IMR-90 (cell line): ENCODE data around the gene APC2. TPM values are rescaled to one million over a fixed set of nuclear protein-coding genes. Genes with fewer than 3 reads are reported as not detected.

Source experiments
- ATAC-seq: fragments of 200-7000 bp; cut with Tn5 transposase; 2 replicates; pipeline ENCODE4 v1.9.1; 2020; ENCODE audit warnings: low read depth, mild to moderate bottlenecking, moderate library complexity
- BruUV-seq: library from RNA; stranded (reverse); fragments of 400-500 nt; replicated peaks from 2 replicates; lab custom pipeline; 2021; lab: Mats Ljungman, UMichigan
- CTCF ChIA-PET: fragments of 300-600 bp; formaldehyde crosslinking; extraction: SDS; loops from one replicate; lab custom pipeline; 2021; ENCODE audit warnings: antibody characterized with exemption; lab: Yijun Ruan, JAX
- POLR2A ChIA-PET: fragments of 300-600 bp; sonication (Branson Sonifier 250); formaldehyde crosslinking; loops from one replicate; lab custom pipeline; 2022; ENCODE audit warnings: antibody characterized with exemption; ENCODE audit not compliant: unreplicated experiment; lab: Charles Lee
- DNase-seq: peaks from one replicate; pipeline ENCODE4 v3.0.0; 2013
- H2AFZ ChIP-seq: replicated peaks from 2 replicates; pipeline ENCODE3; 2013; ENCODE audit warnings: low read length, mild to moderate bottlenecking; ENCODE audit not compliant: poor library complexity
- H2AK5ac ChIP-seq: 2 replicates; pipeline ENCODE4 v1.6.1; 2013; ENCODE audit warnings: low read depth, low read length, inconsistent platforms
- H2AK9ac ChIP-seq: replicated peaks from 2 replicates; pipeline ENCODE3; 2013; ENCODE audit warnings: mild to moderate bottlenecking, low read depth, low read length, moderate library complexity; ENCODE audit not compliant: poor library complexity
- H2BK120ac ChIP-seq: 2 replicates; pipeline ENCODE4 v1.6.1; 2013; ENCODE audit warnings: low read depth, low read length, inconsistent platforms
- H2BK15ac ChIP-seq: 3 replicates; pipeline ENCODE4 v1.6.1; 2013; ENCODE audit warnings: low read depth, low read length, inconsistent platforms
- H2BK20ac ChIP-seq: 2 replicates; pipeline ENCODE4 v1.6.1; 2013; ENCODE audit warnings: low read depth, mild to moderate bottlenecking, inconsistent platforms, low read length, moderate library complexity
- H2BK5ac ChIP-seq: 2 replicates; pipeline ENCODE4 v1.6.1; 2013; ENCODE audit warnings: mild to moderate bottlenecking, low read depth, low read length, inconsistent platforms; ENCODE audit not compliant: poor library complexity, severe bottlenecking
- H3K14ac ChIP-seq: replicated peaks from 2 replicates; pipeline ENCODE4 v1.6.1; 2013; ENCODE audit warnings: low read depth, low read length, inconsistent platforms
- H3K18ac ChIP-seq: 2 replicates; pipeline ENCODE4 v1.6.1; 2013; ENCODE audit warnings: low read depth, low read length, control low read depth
- H3K23ac ChIP-seq: 2 replicates; pipeline ENCODE4 v1.6.1; 2013; ENCODE audit warnings: low read depth, low read length, inconsistent platforms
- H3K27ac ChIP-seq: 2 replicates; pipeline ENCODE4 v1.5.1; 2013; ENCODE audit warnings: mild to moderate bottlenecking, control low read depth, low read length; ENCODE audit not compliant: insufficient read depth
- H3K27me3 ChIP-seq: 2 replicates; pipeline ENCODE4 v1.6.1; 2013; ENCODE audit warnings: low read length; ENCODE audit not compliant: control insufficient read depth, insufficient read depth
- H3K36me3 ChIP-seq: 2 replicates; pipeline ENCODE4 v1.6.1; 2013; ENCODE audit warnings: low read length, mixed read lengths; ENCODE audit not compliant: control insufficient read depth, insufficient read depth
- H3K4ac ChIP-seq: 2 replicates; pipeline ENCODE4 v1.6.1; 2013; ENCODE audit warnings: low read depth, low read length, inconsistent platforms
- H3K4me1 ChIP-seq: 2 replicates; pipeline ENCODE4 v1.6.1; 2013; ENCODE audit warnings: low read length, mixed read lengths; ENCODE audit not compliant: control insufficient read depth, insufficient read depth
- H3K4me2 ChIP-seq: 2 replicates; pipeline ENCODE4 v1.6.1; 2013; ENCODE audit warnings: low read depth, mild to moderate bottlenecking, control low read depth, low read length, moderate library complexity
- H3K4me3 ChIP-seq: 2 replicates; pipeline ENCODE4 v1.5.1; 2013; ENCODE audit warnings: low read depth, mild to moderate bottlenecking, control low read depth, low read length, moderate library complexity; ENCODE audit not compliant: insufficient read depth
- H3K56ac ChIP-seq: 2 replicates; pipeline ENCODE4 v1.6.1; 2013; ENCODE audit warnings: low read length, inconsistent platforms; ENCODE audit not compliant: insufficient read depth; ENCODE audit errors: extremely low read depth
- H3K79me1 ChIP-seq, 2 experiments: 2 replicates each; pipeline ENCODE4 v1.6.1; 2013; ENCODE audit warnings: low read length in 2 of 2, inconsistent platforms in 1 of 2, low read depth in 1 of 2
- H3K9ac ChIP-seq: 2 replicates; pipeline ENCODE4 v1.6.1; 2013; ENCODE audit warnings: low read depth, low read length, control low read depth
- H3K9me1 ChIP-seq: 2 replicates; pipeline ENCODE4 v1.6.1; 2013; ENCODE audit warnings: low read length, inconsistent platforms; ENCODE audit not compliant: insufficient read depth
- H3K9me3 ChIP-seq: 2 replicates; pipeline ENCODE4 v1.6.1; 2013; ENCODE audit warnings: low read length; ENCODE audit not compliant: control insufficient read depth, insufficient read depth
- H4K20me1 ChIP-seq: 2 replicates; pipeline ENCODE4 v1.6.1; 2013; ENCODE audit warnings: low read length, inconsistent platforms; ENCODE audit not compliant: insufficient read depth
- H4K5ac ChIP-seq: 2 replicates; pipeline ENCODE4 v1.6.1; 2013; ENCODE audit warnings: mild to moderate bottlenecking, low read depth, low read length, control low read depth
- H4K8ac ChIP-seq, 2 experiments: 2 replicates each; pipeline ENCODE4 v1.6.1; 2013; ENCODE audit warnings: low read depth in 2 of 2, low read length in 2 of 2, control low read depth in 1 of 2, inconsistent platforms in 1 of 2
- H4K91ac ChIP-seq: 2 replicates; pipeline ENCODE4 v1.6.1; 2013; ENCODE audit warnings: low read depth, low read length, inconsistent platforms; ENCODE audit not compliant: insufficient read depth
- BHLHE40 ChIP-seq: fragments of 150-350 bp; IDR thresholded peaks from 2 replicates; pipeline ENCODE4 v1.6.1; 2016; ENCODE audit warnings: mild to moderate bottlenecking, low read depth, low read length
- CEBPB ChIP-seq: IDR thresholded peaks from 2 replicates; pipeline ENCODE4 v1.6.1; 2012; ENCODE audit warnings: low read depth, low read length, improper control_type of control experiment
- CHD1 ChIP-seq: IDR thresholded peaks from 2 replicates; pipeline ENCODE4 v1.6.1; 2012; ENCODE audit warnings: low read depth, low read length, improper control_type of control experiment
- ELK1 ChIP-seq: fragments of 150-350 bp; IDR thresholded peaks from 2 replicates; pipeline ENCODE4 v1.6.1; 2016; ENCODE audit warnings: low read depth, mild to moderate bottlenecking, low read length, moderate library complexity, borderline replicate concordance
- FOS ChIP-seq: fragments of 150-350 bp; IDR thresholded peaks from 2 replicates; pipeline ENCODE4 v1.6.1; 2016; ENCODE audit warnings: low read depth, low read length
- MAFK ChIP-seq: IDR thresholded peaks from 2 replicates; pipeline ENCODE4 v1.6.1; 2012; ENCODE audit warnings: low read depth, low read length, improper control_type of control experiment
- MAZ ChIP-seq: IDR thresholded peaks from 2 replicates; pipeline ENCODE4 v1.6.1; 2012; ENCODE audit warnings: low read depth, mild to moderate bottlenecking, low read length, improper control_type of control experiment, moderate library complexity, borderline replicate concordance
- NFE2L2 ChIP-seq: fragments of 150-350 bp; IDR thresholded peaks from 2 replicates; pipeline ENCODE4 v1.6.1; 2016; ENCODE audit warnings: low read depth, mild to moderate bottlenecking, low read length
- POLR2A ChIP-seq: IDR thresholded peaks from 2 replicates; pipeline ENCODE4 v1.6.1; 2012; ENCODE audit warnings: mild to moderate bottlenecking, low read depth, low read length
- RAD21 ChIP-seq: IDR thresholded peaks from 2 replicates; pipeline ENCODE4 v1.6.1; 2012; ENCODE audit warnings: low read length, improper control_type of control experiment
- RCOR1 ChIP-seq: IDR thresholded peaks from 2 replicates; pipeline ENCODE4 v1.6.1; 2012; ENCODE audit warnings: mild to moderate bottlenecking, low read length, improper control_type of control experiment; ENCODE audit not compliant: insufficient replicate concordance
- RFX5 ChIP-seq: IDR thresholded peaks from 2 replicates; pipeline ENCODE4 v1.8.0; 2012; ENCODE audit warnings: low read depth, mild to moderate bottlenecking, low read length, moderate library complexity
- SMC3 ChIP-seq: fragments of 150-350 bp; IDR thresholded peaks from 2 replicates; pipeline ENCODE4 v1.6.1; 2016; ENCODE audit warnings: low read depth, mild to moderate bottlenecking, antibody characterized with exemption, low read length, moderate library complexity
- WGBS, 2 experiments: methylation state at CpG; one replicate each; pipeline versions ENCODE4 v1.1.5 to v1.1.7; 2013; ENCODE audit warnings: missing lambda C conversion rate in 2 of 2; ENCODE audit not compliant: insufficient read length in 1 of 2; ENCODE audit errors: extremely low coverage in 2 of 2; 5-methylcytosine and 5-hydroxymethylcytosine counted together
- dilution Hi-C: fragments of 300-500 bp; cut with HindIII; formaldehyde crosslinking; loops from one replicate; pipeline ENCODE4 v1.14.3; 2018; ENCODE audit warnings: low sequenced_read_pairs; ENCODE audit not compliant: unreplicated experiment
- in situ Hi-C: fragments of 300-500 bp; cut with MboI; formaldehyde crosslinking; loops from 3 replicates; pipeline ENCODE4 v1.14.3; 2019; ENCODE audit warnings: low sequenced_read_pairs, inconsistent platforms, mixed read lengths
- intact Hi-C: fragments of 100-400 bp; cut with micrococcal nuclease; formaldehyde crosslinking; loops from 2 replicates; pipeline ENCODE4 v1.10.0; 2022
- polyA plus RNA-seq, 3 experiments: library from polyadenylated mRNA; depleted of rRNA; stranded (reverse); fragments of >200 nt; gene quantifications; 2 replicates each; pipeline ENCODE4 v1.2.3, GENCODE V29; 2012; ENCODE audit warnings: low replicate concordance in 1 of 3
- total RNA-seq: library from RNA; depleted of rRNA; stranded (reverse); fragments of >200 nt; gene quantifications from 2 replicates; pipeline ENCODE4 v1.2.3, GENCODE V29; 2012
- TF ChIP-seq, protein P1 (sequence below): conservative IDR thresholded peaks from 2 replicates; pipeline ENCODE4 v1.5.1; 2012; ENCODE audit warnings: mild to moderate bottlenecking, low read depth, low read length, improper control_type of control experiment

Gene APC2
- total and polyA plus RNA-seq, 2 of the 4 experiments (the other 2 are of a cell fraction), result 0.36 to 0.41 TPM

DNA sequence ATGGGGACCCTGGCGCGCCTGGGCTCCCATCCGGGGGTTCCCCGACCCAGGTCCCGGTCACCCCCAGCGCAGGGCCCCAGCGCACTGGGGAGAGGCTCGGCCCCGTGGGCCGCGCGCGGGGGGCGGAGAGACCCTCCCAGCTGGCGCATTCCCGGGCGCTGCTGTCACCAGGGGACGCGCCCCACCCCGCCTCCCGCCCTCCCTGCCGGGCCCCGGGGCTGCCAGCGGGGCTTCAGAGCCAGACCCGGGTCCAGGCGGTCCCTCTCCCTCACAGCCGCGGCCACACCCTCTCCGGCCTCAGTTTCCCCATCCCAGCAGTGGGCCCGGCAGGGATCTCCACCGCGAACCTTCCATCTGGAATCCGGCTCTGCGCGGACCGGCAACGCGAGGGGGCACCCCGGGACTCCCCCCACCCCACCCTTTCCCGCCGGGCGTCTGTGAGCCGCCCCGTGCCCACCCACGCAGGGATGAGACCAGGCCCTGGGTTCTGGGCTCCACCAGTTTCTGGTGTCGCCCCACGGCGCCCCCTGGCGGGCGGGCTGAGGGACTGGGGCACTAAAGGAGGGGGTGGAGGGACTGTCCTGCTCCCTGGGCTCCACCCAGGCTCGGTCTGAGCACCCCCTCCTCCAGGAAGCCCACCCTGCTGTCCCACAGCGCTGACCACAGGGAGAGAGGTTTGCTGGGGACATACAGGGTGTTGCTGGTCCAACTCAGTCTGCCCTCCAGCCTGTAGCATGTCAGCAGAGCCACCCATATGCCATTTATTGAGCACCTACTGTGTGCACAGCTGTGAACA is 63.8 kb downstream of the APC2 start:
- H3K56ac ChIP-seq, result peak overlapping the region; percentile 41; the same call in 1 of the 2 replicates
- ATAC-seq (peak; percentile 67), DNase-seq (peak; percentile 53)
- no peaks in the 10 kb centered on the region for H3K9me1 ChIP-seq
- peaks cover 2% of the 10 kb centered on the region; the same call in 1 of the 2 replicates for H3K9me3 ChIP-seq
- H3K27me3 ChIP-seq, result no peaks in the 10 kb centered on the region; the same call in 1 of the 2 replicates
- no TSS peak for BruUV-seq
- no peak overlapping the region for H2BK15ac ChIP-seq
- H3K4me3 ChIP-seq, result peak overlapping the region; percentile 98
- no peak overlapping the region; the same call in 1 of the 2 replicates for H3K14ac ChIP-seq
- peaks cover 4% of the 10 kb centered on the region; the same call in 1 of the 2 replicates for H3K4me1 ChIP-seq
- peak overlapping the region; percentile 64 for H3K4ac ChIP-seq
- H3K4me2 ChIP-seq, result peak overlapping the region; percentile 53; the same call in 1 of the 2 replicates
- H2AK5ac ChIP-seq, result peak overlapping the region; percentile 50
- peaks cover 6% of the 10 kb centered on the region; the same call in 1 of the 2 replicates for H4K20me1 ChIP-seq
- H3K79me1 ChIP-seq, result peaks cover 4 to 15% of the 10 kb centered on the region in 2 experiments; a peak in 1 of 4 replicates
- H3K23ac ChIP-seq, result no peak overlapping the region
- H3K18ac ChIP-seq, result peak overlapping the region; percentile 46; the same call in 1 of the 2 replicates
- intact Hi-C loops, result no loop called here
- no peak overlapping the region for H2BK20ac ChIP-seq
- H3K27ac ChIP-seq, result peak overlapping the region; percentile 83
- peak overlapping the region; percentile 71 for H3K9ac ChIP-seq
- dilution Hi-C loops, result no loop called here
- peak overlapping the region; percentile 62; the same call in 1 of the 2 replicates for H4K91ac ChIP-seq
- ChIA-PET CTCF (no interaction called here), POLR2A (no interaction called here)
- H2AFZ ChIP-seq, result peak overlapping the region; percentile 90
- peak overlapping the region in 1 of 2 experiments; percentile 69; a peak in 2 of 4 replicates for H4K8ac ChIP-seq
- peaks cover 5% of the 10 kb centered on the region; the same call in 1 of the 2 replicates for H3K36me3 ChIP-seq
- 15% methylated on average over 23 of the region's 52 CpGs; no CpG with 5 or more reads in 1 of the 2 experiments for WGBS, 2 experiments
- peak overlapping the region; percentile 63 for H2BK5ac ChIP-seq
- peak overlapping the region; percentile 19; the same call in 1 of the 2 replicates for H2BK120ac ChIP-seq
- in situ Hi-C loops, result no loop called here
- H4K5ac ChIP-seq, result peak overlapping the region; percentile 41; the same call in 1 of the 2 replicates
- H2AK9ac ChIP-seq, result peak overlapping the region; percentile 91
- TF ChIP-seq RCOR1 (no peak), CHD1 (no peak), MAFK (no peak), RAD21 (peak; percentile 49), BHLHE40 (no peak), MAZ (peak; percentile 83), RFX5 (no peak), FOS (no peak), POLR2A (no peak), ELK1 (no peak), SMC3 (peak; percentile 44), CEBPB (no peak), NFE2L2 (no peak)
- TF ChIP-seq, protein P1, sequence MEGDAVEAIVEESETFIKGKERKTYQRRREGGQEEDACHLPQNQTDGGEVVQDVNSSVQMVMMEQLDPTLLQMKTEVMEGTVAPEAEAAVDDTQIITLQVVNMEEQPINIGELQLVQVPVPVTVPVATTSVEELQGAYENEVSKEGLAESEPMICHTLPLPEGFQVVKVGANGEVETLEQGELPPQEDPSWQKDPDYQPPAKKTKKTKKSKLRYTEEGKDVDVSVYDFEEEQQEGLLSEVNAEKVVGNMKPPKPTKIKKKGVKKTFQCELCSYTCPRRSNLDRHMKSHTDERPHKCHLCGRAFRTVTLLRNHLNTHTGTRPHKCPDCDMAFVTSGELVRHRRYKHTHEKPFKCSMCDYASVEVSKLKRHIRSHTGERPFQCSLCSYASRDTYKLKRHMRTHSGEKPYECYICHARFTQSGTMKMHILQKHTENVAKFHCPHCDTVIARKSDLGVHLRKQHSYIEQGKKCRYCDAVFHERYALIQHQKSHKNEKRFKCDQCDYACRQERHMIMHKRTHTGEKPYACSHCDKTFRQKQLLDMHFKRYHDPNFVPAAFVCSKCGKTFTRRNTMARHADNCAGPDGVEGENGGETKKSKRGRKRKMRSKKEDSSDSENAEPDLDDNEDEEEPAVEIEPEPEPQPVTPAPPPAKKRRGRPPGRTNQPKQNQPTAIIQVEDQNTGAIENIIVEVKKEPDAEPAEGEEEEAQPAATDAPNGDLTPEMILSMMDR, result peak; percentile 82
